SHP77 treated with DMSO at 0.1 percent for 48 hours (cell line): ENCODE measurements around the gene PIEZO2.

Experiments used
- DNase-seq: peaks from one replicate; lab custom pipeline; 2025; lab: John Stamatoyannopoulos, UW

PIEZO2 gene

GRCh38 chr18:10787293-10787901 lies 362.0 kb downstream of the PIEZO2 start:
- peak; percentile 34 for DNase-seq

- DNase-seq: no peak
Observed at GRCh38 chr18:10785798-10786197, 363.6 kb downstream of the PIEZO2 start.

- DNase-seq: no peak
Observed at GRCh38 chr18:10784596-10785202, 364.7 kb downstream of the PIEZO2 start.

- no peak for DNase-seq
Observed at GRCh38 chr18:10783941-10784340, 365.4 kb downstream of the PIEZO2 start.

- no peak for DNase-seq
Observed at GRCh38 chr18:10776493-10776892, 372.9 kb downstream of the PIEZO2 start.

GRCh38 chr18:10775026-10775425 lies 374.3 kb downstream of the PIEZO2 start:
- no peak for DNase-seq

GRCh38 chr18:10771053-10771709 lies 378.2 kb downstream of the PIEZO2 start:
- DNase-seq: no peak

- no peak for DNase-seq
Observed at GRCh38 chr18:10770264-10770663, 379.1 kb downstream of the PIEZO2 start.

GRCh38 chr18:10768221-10768620 lies 381.1 kb downstream of the PIEZO2 start:
- DNase-seq: no peak

- no peak for DNase-seq
Observed at GRCh38 chr18:10767658-10768057, 381.7 kb downstream of the PIEZO2 start.

- no peak for DNase-seq
Observed at GRCh38 chr18:10760986-10761385, 388.4 kb downstream of the PIEZO2 start.

- DNase-seq: no peak
Observed at GRCh38 chr18:10759241-10759640, 390.1 kb downstream of the PIEZO2 start.

GRCh38 chr18:10757946-10758345 lies 391.4 kb downstream of the PIEZO2 start:
- no peak for DNase-seq

GRCh38 chr18:10757349-10757748 lies 392.0 kb downstream of the PIEZO2 start:
- DNase-seq: no peak

GRCh38 chr18:10755855-10756254 lies 393.5 kb downstream of the PIEZO2 start:
- no peak for DNase-seq

- DNase-seq: no peak
Observed at GRCh38 chr18:10754128-10754527, 395.2 kb downstream of the PIEZO2 start.

GRCh38 chr18:10752382-10752781 lies 397.0 kb downstream of the PIEZO2 start:
- DNase-seq: no peak

- no peak for DNase-seq
Observed at GRCh38 chr18:10751653-10752052, 397.7 kb downstream of the PIEZO2 start.

- no peak for DNase-seq
Observed at GRCh38 chr18:10750191-10751035, 399.0 kb downstream of the PIEZO2 start.

- no peak for DNase-seq
Observed at GRCh38 chr18:10748641-10749040, 400.7 kb downstream of the PIEZO2 start.

- no peak for DNase-seq
Observed at GRCh38 chr18:10745971-10746370, 403.4 kb downstream of the PIEZO2 start.

GRCh38 chr18:10745219-10745618 lies 404.1 kb downstream of the PIEZO2 start:
- no peak for DNase-seq

GRCh38 chr18:10743766-10744165 lies 405.6 kb downstream of the PIEZO2 start:
- no peak for DNase-seq
